IPS-NIHi7 (cell line): ENCODE data around the gene KANK4.
"Not testable (repeated sequence)": the region's sequence is repeated elsewhere in the genome, so short reads cannot be mapped to it uniquely, and the experiment has no call there.

ENCODE experiments used
- DNase-seq: peaks from one replicate; pipeline ENCODE4 v3.0.0; 2012; ENCODE audit warnings: mixed read lengths; ENCODE audit errors: extremely low spot score

KANK4 gene

DNA sequence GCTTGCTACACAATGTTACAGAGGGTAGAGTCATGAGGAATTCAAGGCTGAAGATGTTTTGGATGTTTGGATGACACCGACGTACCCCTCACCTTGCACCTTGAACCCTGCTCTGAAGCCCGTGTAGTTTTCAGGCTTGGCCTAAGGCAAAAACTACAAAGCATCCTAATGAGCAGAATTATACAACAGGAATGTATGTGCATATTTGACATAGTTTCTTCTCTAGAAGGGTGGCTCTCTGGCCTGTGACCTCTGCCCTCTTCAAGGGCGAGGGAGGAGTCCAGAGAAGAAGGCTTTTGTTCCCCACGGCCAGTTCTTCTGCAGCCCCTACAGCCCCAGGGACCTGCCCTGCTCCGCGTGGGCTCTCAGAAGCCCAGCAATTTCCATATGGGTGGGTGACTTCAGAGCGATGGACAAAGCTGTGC lies 81.3 kb downstream of the KANK4 start:
- no peak for DNase-seq

DNA sequence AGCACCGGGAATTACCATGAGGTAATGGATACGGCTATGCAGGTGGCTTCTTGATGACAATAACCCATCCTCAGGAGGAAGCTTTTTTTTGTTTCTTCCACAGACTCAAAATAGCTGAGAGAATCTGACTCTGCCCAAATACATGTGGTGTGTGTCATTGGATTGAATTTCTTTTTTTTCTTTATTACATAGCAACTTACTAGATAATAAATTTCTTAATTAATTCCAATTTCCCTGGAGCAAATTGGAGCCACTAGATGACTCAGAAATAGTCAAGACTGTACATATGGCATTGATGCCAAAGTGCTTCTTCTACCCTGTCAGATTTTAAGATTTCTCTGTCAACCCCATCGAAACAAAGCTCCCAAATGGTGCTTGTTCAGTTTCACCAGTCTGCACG lies 81.9 kb downstream of the KANK4 start:
- DNase-seq = no peak

DNA sequence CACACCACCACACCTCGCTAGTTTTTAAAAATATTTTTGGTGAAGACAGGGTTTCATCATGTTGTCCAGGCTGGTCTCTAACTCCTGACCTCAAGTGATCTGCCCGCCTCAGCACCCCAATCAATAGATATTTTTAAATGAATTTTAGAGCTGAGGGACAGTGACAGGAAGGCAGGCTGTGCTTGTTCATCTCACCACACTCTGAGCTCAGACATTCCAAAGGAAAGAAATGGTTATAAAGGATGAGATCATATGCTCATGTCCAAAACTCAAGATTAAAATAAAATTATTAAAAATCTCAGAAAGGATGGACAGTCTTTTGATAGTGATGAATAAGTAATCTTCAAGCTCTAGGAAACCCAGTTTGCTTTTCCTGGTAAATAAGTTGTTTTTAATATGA lies 83.7 kb downstream of the KANK4 start:
- DNase-seq = no peak

DNA sequence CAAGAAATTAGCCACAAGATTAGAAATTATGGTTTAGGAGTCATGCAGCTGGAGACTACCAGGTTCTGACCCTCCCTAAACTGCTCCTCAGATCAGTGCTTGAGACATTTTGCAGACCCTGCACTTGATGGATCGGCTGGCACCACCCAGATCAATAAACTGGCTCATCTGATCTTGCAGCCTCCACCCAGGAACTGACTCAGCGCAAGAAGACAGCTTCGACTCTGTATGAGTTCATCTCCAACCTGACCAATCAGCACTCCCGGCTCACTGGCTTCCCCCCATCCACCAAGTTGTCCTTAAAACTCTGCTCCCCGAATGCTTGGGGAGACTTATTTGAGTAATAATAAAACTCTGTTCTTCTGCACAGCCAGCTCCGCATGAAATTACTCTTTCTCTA lies 84.5 kb downstream of the KANK4 start:
- no peak for DNase-seq

DNA sequence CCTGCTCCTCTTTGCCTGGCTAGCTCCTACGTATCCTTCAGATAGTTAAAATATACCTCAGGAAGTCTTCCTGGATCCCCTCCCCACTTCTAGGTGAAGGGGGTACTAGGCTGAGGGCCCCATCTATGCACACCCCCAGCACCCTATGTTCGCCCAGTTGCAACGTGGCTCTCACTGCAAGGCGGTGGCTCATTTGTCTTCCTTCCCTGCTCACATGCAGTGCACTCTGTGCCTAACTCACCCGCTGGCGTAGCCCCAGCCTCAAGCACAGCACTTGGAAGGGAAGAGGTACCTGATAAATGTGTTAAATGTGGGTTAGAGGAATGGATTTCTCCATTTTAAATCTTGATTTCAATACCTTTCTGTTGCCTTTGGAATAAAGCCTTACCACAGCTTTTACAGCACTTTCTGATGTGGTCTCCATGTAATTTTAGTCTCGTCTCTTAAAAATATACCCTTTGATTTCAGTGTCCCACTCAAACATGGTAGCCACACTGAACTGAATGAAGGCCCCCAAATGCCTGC lies 85.2 kb downstream of the KANK4 start:
- no peak for DNase-seq

DNA sequence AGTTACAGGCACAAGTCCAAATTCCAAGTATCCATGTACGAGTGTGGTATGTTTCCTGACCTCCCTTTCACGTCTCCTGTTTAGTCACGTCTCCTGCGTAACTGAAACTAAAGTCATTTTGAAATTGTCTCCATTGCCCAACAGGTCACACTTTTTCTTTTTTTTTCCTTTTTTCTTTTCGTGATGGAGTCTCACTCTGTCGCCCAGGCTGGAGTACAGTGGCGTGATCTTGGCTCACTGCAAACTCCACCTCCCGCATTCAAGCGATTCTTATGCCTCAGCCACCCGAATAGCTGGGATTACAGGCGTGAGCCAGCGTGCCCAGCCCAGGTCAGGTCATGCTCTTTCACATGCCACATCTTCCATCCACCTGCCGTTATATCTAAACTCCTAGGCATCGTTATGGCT lies 86.4 kb downstream of the KANK4 start:
- no peak for DNase-seq

DNA sequence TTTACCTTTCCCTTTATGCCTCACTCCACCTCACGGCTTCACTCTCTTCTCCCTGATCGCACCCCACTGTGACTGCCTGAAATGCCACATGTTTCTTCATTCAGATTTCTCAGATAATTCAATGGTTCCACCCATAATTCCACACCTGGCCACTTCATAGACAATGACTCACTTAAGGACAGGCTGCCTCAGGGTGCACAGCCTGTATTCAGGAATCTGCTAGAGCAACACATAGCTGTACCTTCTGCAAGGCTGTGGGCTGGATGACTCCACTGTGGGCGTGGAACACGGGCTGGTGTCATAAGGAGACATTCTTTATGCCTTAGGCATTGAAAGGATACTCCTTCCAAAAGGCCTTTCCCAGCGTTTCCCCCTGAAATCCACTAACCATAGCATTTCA lies 88.5 kb downstream of the KANK4 start:
- DNase-seq = no peak

DNA sequence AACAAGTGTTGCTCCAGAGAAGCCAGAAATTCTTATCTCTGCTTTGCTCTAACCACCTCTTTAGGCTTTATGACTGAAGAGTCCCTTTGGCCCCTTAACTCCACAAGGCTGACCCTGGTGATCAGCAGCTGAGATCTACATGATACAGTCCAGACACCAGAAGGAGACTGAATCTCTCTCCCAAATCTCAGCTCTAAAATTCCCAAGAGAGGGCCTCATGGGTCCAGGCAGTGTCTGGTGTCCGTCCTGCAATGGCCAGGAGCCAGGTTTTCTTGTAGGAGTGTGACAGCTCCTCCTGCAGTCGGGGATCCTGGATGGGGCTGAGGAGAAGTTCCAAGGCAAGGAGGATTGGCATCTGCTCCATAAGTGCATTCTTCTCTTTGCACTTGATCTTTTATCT lies 89.3 kb downstream of the KANK4 start:
- DNase-seq = no peak

DNA sequence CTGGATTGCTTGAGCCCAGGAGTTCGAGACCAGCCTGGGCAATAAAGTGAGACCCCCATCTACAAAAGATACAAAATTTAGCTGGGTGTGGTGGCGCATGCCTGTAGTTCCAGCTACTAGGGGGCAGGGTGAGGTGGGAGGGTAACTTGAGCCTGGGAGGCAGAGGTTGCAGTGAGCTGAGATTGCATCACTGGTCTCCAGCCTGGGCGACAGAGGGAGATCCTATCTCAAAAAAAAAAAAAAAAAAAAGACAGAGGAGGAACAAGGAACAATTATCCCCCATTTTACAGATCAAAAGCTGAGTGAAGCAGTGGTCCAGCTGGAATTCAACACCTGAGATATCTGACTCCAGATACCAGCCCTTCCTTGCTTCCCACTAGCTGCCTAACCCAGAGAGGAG lies 89.8 kb downstream of the KANK4 start:
- DNase-seq = no peak

DNA sequence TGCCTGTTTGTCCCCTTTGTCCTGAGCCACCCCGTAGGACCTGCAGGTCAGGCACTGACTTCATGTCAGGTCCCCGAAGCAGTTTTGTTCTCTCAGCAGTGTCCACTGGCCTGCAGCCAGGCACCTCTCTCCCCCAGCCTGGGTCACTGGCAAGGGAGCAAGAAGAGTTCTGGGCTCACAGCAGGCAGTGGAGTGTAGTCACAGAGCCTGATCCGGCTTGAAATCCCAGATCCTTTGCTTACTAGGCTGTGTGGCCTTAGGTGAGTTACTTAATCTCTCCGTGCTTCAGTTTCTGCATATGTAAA lies 90.4 kb downstream of the KANK4 start:
- DNase-seq = no peak

DNA sequence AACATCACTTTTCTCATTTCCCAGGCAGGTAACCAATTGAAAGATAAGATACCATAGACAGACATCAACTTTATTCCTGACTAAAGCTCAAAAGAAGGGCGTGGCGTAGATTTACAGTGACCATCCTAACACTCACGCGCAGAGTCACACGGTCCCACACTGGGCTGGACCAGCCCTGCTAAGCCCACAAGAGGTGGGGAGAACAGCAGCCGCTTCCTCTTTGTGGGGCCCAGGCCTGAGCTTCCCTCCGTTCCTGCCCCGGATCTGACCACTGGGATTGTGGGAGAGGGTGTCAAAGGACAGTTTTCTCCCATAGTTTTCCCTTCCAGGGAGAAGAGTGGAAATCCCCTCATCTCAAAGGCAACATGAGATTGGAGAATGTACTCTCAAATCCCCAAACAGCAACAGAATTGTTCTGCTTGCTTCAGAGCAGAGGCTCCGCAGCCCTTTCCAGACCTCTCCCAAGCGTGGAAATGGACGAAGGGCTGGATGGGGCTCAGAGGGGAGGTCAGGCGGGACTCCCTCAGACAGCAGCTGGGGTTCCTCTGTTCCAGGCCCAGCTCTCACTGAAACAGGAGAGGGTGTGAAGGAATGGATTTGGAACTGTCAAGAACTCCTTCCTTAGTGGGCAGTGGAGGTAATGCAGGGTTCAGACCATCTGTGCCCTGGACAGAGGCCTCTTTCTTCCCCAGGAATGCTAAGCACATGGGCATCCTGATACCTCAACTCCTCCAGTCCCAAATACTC lies 90.9 kb downstream of the KANK4 start:
- DNase-seq = no peak

DNA sequence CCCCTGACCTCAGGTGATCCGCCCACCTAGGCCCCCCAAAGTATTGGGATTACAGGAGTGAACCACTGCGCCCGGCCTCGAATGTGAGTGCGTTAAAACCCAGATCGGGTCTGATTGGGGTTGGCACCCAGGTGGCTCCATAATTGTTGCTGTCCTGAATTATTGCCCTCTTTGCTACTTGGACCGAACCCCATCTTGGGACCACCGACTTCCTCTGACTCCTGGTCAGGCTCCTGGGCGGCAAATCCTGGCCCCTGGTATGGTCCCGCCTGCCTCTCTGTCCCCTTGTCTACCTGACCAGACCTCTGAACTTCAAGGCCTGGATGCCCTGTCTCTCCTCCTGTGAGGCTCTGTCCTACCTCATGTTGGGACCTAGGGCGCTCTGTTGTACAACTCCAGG lies 91.7 kb downstream of the KANK4 start:
- no peak for DNase-seq

DNA sequence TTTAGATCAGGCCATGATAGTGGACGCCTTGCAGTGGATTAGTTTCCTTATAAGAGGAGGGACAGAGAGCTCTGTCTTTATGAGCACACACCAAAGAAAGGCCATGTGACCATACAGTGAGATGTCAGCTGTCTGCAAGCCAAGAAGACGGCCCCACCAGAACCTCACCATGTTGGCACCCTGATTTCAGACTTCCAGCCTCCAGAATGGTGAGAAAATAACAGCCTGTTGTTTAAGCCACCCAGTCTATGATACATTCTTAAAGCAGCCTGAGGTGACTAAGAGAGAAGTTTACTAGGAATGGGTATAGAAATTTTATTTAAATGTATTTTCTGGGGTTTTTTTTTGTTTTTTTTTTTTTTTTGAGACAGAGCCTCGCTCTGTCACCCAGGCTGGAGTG lies 95.1 kb downstream of the KANK4 start:
- no peak for DNase-seq

DNA sequence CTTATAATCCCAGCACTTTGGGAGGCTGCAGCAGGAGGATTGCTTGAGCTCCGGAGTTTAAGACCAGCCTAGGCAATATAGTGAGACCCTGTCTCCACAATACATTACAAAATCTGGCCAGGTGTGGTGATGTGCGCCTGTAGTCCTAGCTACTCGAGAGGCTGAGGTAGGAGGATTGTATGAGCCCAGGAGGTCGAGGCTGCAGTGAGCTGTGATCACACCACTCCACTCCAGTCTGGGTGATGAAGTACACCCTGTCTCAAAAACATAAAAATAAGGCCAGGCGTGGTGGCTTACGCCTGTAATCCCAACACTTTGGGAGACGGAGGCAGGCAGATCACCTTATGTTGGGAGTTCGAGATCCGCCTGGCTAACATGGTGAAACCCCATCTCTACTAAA lies 96.9 kb downstream of the KANK4 start:
- no peak for DNase-seq

DNA sequence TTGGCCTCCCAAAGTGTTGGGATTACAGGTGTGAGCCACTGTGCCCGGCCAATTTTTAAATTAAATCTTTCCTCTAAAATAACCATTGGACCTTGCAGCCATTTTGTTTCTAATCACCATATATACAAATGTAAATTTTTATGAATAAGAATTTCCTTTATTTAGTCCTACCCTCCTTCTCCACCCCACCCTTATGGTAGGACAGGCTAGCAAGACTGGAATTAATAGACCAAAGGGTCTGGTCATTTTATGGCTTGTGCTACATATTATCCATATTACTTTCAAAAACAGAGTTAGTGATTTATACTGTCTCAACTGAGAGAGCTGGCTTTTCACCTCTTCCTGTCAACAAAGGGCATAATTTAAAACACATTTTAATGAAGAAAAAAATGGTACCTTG lies 98.1 kb downstream of the KANK4 start:
- no peak for DNase-seq

DNA sequence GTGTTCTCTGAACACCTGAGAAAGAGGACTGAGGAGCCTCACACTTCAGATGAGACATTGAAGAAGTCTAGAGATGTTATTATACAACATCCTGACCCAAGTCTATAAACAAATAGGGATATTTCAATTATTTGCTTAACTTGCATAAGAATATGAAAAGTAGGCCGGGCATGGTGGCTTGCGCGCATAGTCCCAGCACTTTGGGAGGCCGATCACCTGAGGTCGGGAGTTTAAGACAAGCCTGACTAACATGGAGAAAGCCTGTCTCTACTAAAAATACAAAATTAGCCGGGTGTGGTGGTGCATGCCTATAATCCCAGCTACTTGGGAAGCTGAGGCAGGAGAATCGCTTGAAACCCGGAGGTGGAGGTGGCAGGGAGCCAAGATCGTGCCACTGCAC lies 98.8 kb downstream of the KANK4 start:
- DNase-seq = not testable (repeated sequence)

DNA sequence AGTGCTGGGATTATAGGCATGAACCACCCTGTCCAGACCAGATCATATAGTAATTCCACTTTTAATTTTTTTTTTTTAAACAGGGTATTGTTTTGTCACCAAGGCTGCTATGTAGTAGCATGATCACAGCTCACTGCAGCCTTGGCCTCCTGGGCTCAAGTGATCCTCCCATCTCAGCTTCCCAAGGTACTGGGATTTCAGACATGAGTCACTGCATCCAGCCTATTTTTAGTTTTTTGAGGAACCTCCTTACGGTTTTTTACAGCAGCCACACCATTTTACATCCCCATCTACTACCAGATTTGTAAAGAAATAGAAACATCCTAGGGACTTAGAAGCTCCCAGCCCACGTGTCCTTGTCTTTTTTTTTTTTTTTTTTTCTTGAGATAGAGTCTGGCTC lies 100.6 kb downstream of the KANK4 start:
- DNase-seq = no peak

DNA sequence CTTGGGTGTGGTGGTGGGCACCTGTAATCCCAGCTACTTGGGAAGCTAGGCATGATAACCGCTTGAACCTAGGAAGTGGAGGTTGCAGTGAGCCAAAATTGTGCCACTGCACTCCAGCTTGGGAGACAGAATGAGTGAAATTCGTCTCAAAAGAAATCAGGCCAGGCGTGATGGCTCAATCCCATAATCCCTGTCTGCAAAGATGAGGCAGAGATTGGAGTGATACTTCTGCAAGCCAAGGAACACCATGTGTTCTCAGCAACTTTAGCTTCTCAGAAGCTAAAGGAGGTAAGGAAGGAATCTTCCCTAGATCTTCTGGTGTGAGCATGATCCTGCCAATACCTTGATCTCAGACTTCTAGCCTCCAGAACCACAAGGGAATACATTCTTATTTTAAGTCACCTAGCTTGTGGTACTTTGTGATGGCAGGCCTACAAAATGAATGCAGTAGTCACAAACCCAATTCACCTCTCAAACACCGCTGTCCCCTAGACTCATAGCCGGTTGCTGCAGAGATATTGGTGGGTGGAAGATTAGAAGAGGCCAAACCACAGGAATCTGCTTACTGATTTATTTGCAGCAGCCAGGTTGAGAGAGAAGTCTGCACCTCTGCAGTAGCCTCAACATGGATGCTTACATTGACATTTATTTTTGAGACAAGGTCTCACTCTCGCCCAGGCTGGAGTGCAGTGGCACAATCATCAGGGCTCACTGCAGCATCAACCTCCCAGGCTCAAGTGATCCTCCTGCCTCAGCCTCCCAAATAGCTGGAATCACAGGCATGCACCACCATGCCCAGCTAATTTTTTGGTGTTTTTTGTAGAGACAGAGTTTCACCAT lies 105.9 kb downstream of the KANK4 start:
- DNase-seq = no peak

DNA sequence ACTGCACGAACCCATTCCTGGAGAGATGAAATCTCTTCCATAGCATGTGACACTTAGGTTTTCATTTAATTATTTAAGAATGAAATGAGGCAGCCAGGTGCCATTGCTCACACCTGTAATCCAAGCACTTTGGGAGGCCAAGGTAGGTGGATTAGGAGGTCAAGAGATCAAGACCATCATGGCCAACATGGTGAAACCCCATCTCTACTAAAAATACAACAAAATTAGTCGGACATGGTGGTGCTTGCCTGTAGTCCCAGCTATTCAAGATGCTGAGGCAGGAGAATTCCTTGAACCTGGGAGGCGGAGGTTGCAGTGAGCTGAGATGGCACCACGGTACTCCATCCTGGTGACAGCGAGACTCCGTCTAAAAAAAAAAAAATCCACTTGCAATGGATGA lies 106.8 kb downstream of the KANK4 start:
- no peak for DNase-seq

DNA sequence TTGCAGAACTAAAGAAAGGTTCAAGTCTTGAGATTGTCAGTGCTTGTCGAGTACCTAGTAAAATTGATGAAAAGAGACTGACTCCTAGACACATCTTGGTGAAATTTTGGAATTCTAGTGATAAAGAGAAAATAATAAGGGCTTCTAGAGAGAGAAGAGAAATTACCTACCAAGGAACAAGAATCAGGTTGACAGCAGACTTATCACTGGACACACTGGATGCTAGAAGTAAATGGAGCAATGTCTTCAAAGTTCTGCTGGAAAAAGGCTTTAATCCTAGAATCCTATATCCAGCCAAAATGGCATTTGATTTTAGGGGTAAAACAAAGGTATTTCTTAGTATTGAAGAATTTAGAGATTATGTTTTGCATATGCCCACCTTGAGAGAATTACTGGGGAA lies 108.3 kb downstream of the KANK4 start:
- DNase-seq = no peak

DNA sequence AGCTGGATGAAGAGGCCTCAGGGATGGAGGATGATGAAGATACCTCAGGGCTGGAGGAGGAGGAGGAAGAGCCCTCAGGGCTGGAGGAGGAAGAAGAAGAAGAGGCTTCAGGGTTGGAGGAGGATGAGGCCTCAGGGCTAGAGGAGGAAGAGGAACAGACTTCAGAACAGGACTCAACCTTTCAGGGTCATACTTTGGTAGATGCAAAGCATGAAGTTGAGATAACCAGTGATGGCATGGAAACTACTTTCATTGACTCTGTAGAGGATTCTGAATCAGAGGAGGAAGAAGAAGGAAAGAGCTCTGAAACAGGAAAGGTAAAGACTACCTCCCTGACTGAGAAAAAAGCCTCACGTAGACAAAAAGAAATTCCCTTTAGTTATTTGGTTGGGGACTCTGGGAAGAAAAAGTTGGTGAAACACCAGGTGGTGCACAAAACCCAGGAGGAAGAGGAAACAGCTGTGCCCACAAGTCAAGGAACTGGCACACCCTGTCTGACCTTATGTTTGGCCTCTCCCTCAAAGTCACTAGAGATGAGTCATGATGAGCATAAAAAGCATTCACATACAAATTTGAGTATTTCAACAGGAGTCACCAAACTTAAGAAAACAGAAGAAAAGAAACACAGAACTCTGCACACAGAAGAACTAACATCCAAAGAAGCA lies 109.2 kb downstream of the KANK4 start:
- DNase-seq = no peak

DNA sequence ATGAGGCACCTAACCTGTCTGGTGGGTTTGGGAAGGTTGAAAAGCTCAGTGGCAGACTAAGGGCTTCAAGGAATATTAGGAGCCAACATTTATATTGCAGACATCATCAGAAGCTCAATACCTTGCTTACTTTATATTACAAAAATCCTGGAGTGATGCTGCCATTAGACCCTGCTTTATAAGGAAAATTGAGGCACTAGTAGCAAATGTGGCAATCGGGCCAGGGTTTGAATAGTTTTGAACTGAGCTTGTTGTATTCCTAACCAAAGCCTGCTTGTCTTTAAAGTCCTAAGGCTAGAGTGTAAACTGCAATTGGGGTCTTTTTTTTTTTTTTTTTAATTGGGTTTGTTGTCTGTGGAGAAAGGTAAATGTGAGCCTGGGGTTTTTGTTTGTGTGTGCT lies 110.3 kb downstream of the KANK4 start:
- DNase-seq = no peak

DNA sequence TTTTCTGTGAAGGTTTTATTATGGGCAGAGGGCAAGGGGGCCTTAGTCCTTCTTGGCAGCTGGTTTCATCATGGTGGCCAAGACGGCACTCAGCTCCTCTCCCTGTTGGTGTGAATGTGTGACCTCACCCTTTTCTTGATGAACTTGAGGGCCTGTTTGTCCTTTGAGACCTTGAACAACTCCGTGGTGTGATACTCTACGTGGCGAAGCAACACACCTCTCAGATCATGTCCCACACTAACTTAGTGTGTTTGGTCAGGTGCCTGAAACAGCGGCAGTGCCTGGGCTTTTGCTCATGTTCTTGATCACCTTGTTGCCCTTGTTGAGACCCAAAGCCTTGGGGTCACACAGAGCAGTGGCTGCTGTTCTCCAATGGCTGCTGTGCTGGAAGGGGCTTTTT lies 111.1 kb downstream of the KANK4 start:
- no peak for DNase-seq
